Neural progenitor cell (in vitro differentiated cells): ENCODE results near the gene NTMT1. TPM values are rescaled to one million over a fixed set of nuclear protein-coding genes. Genes with fewer than 3 reads are reported as not detected.

Experiments
- DNase-seq: peaks from one replicate; pipeline ENCODE4 v3.0.0-alpha.2; 2016; ENCODE audit warnings: low spot score
- H2AFZ ChIP-seq: fragments of 200-600 bp; sonication (generic); replicated peaks from 2 replicates; pipeline ENCODE4 v1.6.1; 2016; ENCODE audit warnings: antibody characterized with exemption
- H3F3A ChIP-seq: fragments of 200-600 bp; sonication (generic); 2 replicates; pipeline ENCODE4 v1.6.1; 2016; ENCODE audit warnings: antibody characterized with exemption, low read depth
- H3K27ac ChIP-seq: fragments of 200-600 bp; sonication (generic); 2 replicates; pipeline ENCODE4 v1.5.1; 2016; ENCODE audit warnings: mild to moderate bottlenecking
- H3K27me3 ChIP-seq: fragments of 200-600 bp; sonication (generic); 2 replicates; pipeline ENCODE4 v1.6.1; 2016; ENCODE audit warnings: mild to moderate bottlenecking, moderate library complexity
- H3K36me3 ChIP-seq: fragments of 200-600 bp; sonication (generic); 2 replicates; pipeline ENCODE4 v1.5.1; 2016
- H3K4me1 ChIP-seq: fragments of 200-600 bp; sonication (generic); 2 replicates; pipeline ENCODE4 v1.6.1; 2016; ENCODE audit warnings: mixed run types
- H3K4me2 ChIP-seq: fragments of 200-600 bp; sonication (generic); 2 replicates; pipeline ENCODE4 v1.6.1; 2016
- H3K4me3 ChIP-seq: fragments of 200-600 bp; sonication (generic); 2 replicates; pipeline ENCODE4 v1.5.1; 2016
- H3K79me2 ChIP-seq: fragments of 200-600 bp; sonication (generic); 2 replicates; pipeline ENCODE4 v1.6.1; 2016; ENCODE audit warnings: low read depth
- H3K9ac ChIP-seq: fragments of 200-600 bp; sonication (generic); 2 replicates; pipeline ENCODE4 v1.6.1; 2016
- H3K9me3 ChIP-seq: fragments of 200-600 bp; sonication (generic); 2 replicates; pipeline ENCODE4 v1.5.1; 2016; ENCODE audit warnings: low read depth
- H4K20me1 ChIP-seq: fragments of 200-600 bp; sonication (generic); 2 replicates; pipeline ENCODE4 v1.6.1; 2016; ENCODE audit warnings: low read depth
- H3K27ac Mint-ChIP-seq: 3 replicates; pipeline ENCODE4 v1.8.0; 2021; ENCODE audit warnings: mixed read lengths
- H3K27me3 Mint-ChIP-seq: 2 replicates; pipeline ENCODE4 v1.8.0; 2022; ENCODE audit warnings: low read depth, mild to moderate bottlenecking, inconsistent platforms, moderate library complexity, mixed read lengths; ENCODE audit not compliant: insufficient read depth
- H3K36me3 Mint-ChIP-seq: 3 replicates; pipeline ENCODE4 v1.8.0; 2021; ENCODE audit warnings: mixed read lengths
- H3K4me1 Mint-ChIP-seq: 3 replicates; pipeline ENCODE4 v1.8.0; 2021; ENCODE audit warnings: mixed read lengths
- H3K4me3 Mint-ChIP-seq: 3 replicates; pipeline ENCODE4 v1.8.0; 2021; ENCODE audit warnings: mild to moderate bottlenecking, moderate library complexity, mixed read lengths
- H3K9me3 Mint-ChIP-seq: 3 replicates; pipeline ENCODE4 v1.8.0; 2020; ENCODE audit warnings: mixed read lengths
- CTCF ChIP-seq: fragments of 200-600 bp; sonication (generic); IDR thresholded peaks from 2 replicates; pipeline ENCODE4 v1.5.1; 2017; ENCODE audit warnings: antibody characterized with exemption, mild to moderate bottlenecking
- EZH2 ChIP-seq: fragments of 200-600 bp; sonication (generic); IDR thresholded peaks from 2 replicates; pipeline ENCODE4 v1.6.1; 2017; ENCODE audit warnings: antibody characterized with exemption, mild to moderate bottlenecking, moderate library complexity
- EZH2phosphoT487 ChIP-seq: fragments of 200-600 bp; sonication (generic); IDR thresholded peaks from 2 replicates; pipeline ENCODE4 v1.6.1; 2017; ENCODE audit warnings: antibody characterized with exemption
- total RNA-seq: library from RNA; depleted of rRNA; stranded (reverse); fragments of >200 nt; gene quantifications from 2 replicates; pipeline ENCODE4 v1.2.3, GENCODE V29; 2015; ENCODE audit warnings: low replicate concordance

The NTMT1 gene
- total RNA-seq, 1 donor from 2014 or later: 22.2 TPM

- no peak for DNase-seq
- H3F3A ChIP-seq: peaks cover 42% of the 10 kb centered on the region
- H3K79me2 ChIP-seq: no peaks in the 10 kb centered on the region
- no peaks in the 10 kb centered on the region for H3K9me3 ChIP-seq
- no peak overlapping the region for H3K27ac ChIP-seq
- Mint-ChIP-seq H3K4me3 (peak overlapping the region; percentile 80), H3K27me3 (peaks cover 15% of the 10 kb centered on the region), H3K36me3 (no peaks in the 10 kb centered on the region), H3K27ac (peak overlapping the region; percentile 91), H3K9me3 (no peaks in the 10 kb centered on the region), H3K4me1 (peaks cover 74% of the 10 kb centered on the region)
- H4K20me1 ChIP-seq: no peaks in the 10 kb centered on the region
- peak overlapping the region; percentile 18 for H2AFZ ChIP-seq
- peak overlapping the region; percentile 56 for H3K4me3 ChIP-seq
- peaks cover 32% of the 10 kb centered on the region for H3K4me1 ChIP-seq
- peak overlapping the region; percentile 77 for H3K4me2 ChIP-seq
- no peaks in the 10 kb centered on the region for H3K36me3 ChIP-seq
- no peaks in the 10 kb centered on the region for H3K27me3 ChIP-seq
- TF ChIP-seq EZH2phosphoT487 (no peak), CTCF (no peak), EZH2 (no peak)
- no peak overlapping the region for H3K9ac ChIP-seq
Measured at GRCh38 chr9:129595903-129596540, 29.9 kb upstream of the NTMT1 start.

- H3K9me3 ChIP-seq: no peaks in the 10 kb centered on the region
- no peak overlapping the region for H3K9ac ChIP-seq
- no peak overlapping the region for H3K27ac ChIP-seq
- no peaks in the 10 kb centered on the region for H3K27me3 ChIP-seq
- Mint-ChIP-seq H3K4me1 (peaks cover 70% of the 10 kb centered on the region), H3K27me3 (peaks cover 13% of the 10 kb centered on the region), H3K4me3 (peak overlapping the region; percentile 80), H3K27ac (no peak overlapping the region), H3K36me3 (no peaks in the 10 kb centered on the region), H3K9me3 (no peaks in the 10 kb centered on the region)
- no peaks in the 10 kb centered on the region for H3K36me3 ChIP-seq
- H3K4me3 ChIP-seq: peak overlapping the region; percentile 56
- H3K79me2 ChIP-seq: no peaks in the 10 kb centered on the region
- H3F3A ChIP-seq: peaks cover 42% of the 10 kb centered on the region
- H3K4me2 ChIP-seq: peak overlapping the region; percentile 77
- TF ChIP-seq EZH2phosphoT487: no peak
- TF ChIP-seq EZH2: no peak
- no peak for TF ChIP-seq CTCF
- DNase-seq: peak; percentile 85
- peaks cover 30% of the 10 kb centered on the region for H3K4me1 ChIP-seq
- no peaks in the 10 kb centered on the region for H4K20me1 ChIP-seq
- H2AFZ ChIP-seq: peak overlapping the region; percentile 71
Measured at GRCh38 chr9:129596541-129597331, 29.2 kb upstream of the NTMT1 start.

- Histone ChIP-seq H3K4me2 (peak overlapping the region; percentile 77), H3F3A (peaks cover 42% of the 10 kb centered on the region), H3K9me3 (no peaks in the 10 kb centered on the region), H2AFZ (peak overlapping the region; percentile 71), H3K27ac (no peak overlapping the region), H3K4me3 (peak overlapping the region; percentile 56), H3K4me1 (peaks cover 29% of the 10 kb centered on the region), H3K9ac (no peak overlapping the region), H3K36me3 (no peaks in the 10 kb centered on the region), H3K79me2 (no peaks in the 10 kb centered on the region), H3K27me3 (no peaks in the 10 kb centered on the region), H4K20me1 (no peaks in the 10 kb centered on the region)
- no peak overlapping the region for H3K27ac Mint-ChIP-seq
- H3K9me3 Mint-ChIP-seq: no peaks in the 10 kb centered on the region
- TF ChIP-seq CTCF (no peak), EZH2 (peak; percentile 32)
- peak; percentile 93 for DNase-seq
- peaks cover 68% of the 10 kb centered on the region for H3K4me1 Mint-ChIP-seq
- peaks cover 8% of the 10 kb centered on the region for H3K27me3 Mint-ChIP-seq
- H3K4me3 Mint-ChIP-seq: peak overlapping the region; percentile 76
- H3K36me3 Mint-ChIP-seq: no peaks in the 10 kb centered on the region
Measured at GRCh38 chr9:129597355-129598088, 28.4 kb upstream of the NTMT1 start.
